ENCODE measurements around the gene CAVIN2.

- TF ChIP-seq, protein P1, sequence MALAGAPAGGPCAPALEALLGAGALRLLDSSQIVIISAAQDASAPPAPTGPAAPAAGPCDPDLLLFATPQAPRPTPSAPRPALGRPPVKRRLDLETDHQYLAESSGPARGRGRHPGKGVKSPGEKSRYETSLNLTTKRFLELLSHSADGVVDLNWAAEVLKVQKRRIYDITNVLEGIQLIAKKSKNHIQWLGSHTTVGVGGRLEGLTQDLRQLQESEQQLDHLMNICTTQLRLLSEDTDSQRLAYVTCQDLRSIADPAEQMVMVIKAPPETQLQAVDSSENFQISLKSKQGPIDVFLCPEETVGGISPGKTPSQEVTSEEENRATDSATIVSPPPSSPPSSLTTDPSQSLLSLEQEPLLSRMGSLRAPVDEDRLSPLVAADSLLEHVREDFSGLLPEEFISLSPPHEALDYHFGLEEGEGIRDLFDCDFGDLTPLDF (CRISPR knock-in tag; IDR thresholded peaks at IDR 0.05): no peak
- no peak for TF ChIP-seq HMGXB4 (CRISPR knock-in tag; IDR thresholded peaks at IDR 0.05)
- no peak for TF ChIP-seq ATF6 (CRISPR knock-in tag; IDR thresholded peaks at IDR 0.05)
- TF ChIP-seq, protein P2, sequence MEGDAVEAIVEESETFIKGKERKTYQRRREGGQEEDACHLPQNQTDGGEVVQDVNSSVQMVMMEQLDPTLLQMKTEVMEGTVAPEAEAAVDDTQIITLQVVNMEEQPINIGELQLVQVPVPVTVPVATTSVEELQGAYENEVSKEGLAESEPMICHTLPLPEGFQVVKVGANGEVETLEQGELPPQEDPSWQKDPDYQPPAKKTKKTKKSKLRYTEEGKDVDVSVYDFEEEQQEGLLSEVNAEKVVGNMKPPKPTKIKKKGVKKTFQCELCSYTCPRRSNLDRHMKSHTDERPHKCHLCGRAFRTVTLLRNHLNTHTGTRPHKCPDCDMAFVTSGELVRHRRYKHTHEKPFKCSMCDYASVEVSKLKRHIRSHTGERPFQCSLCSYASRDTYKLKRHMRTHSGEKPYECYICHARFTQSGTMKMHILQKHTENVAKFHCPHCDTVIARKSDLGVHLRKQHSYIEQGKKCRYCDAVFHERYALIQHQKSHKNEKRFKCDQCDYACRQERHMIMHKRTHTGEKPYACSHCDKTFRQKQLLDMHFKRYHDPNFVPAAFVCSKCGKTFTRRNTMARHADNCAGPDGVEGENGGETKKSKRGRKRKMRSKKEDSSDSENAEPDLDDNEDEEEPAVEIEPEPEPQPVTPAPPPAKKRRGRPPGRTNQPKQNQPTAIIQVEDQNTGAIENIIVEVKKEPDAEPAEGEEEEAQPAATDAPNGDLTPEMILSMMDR (IDR thresholded peaks at IDR 0.05): no peak
- TF ChIP-seq E2F5 (CRISPR knock-in tag; IDR thresholded peaks at IDR 0.05): no peak
- no peak for TF ChIP-seq TP53 (CRISPR knock-in tag; IDR thresholded peaks at IDR 0.05)
- TF ChIP-seq MAX (CRISPR knock-in tag; IDR thresholded peaks at IDR 0.05): no peak
- no peak for TF ChIP-seq CBFB (CRISPR knock-in tag; IDR thresholded peaks at IDR 0.05; ENCODE audit: low read depth)
- no peak for TF ChIP-seq GABPB1 (CRISPR knock-in tag; IDR thresholded peaks at IDR 0.05)
- TF ChIP-seq TCF7 (CRISPR knock-in tag; IDR thresholded peaks at IDR 0.05; ENCODE audit: low read depth): no peak
Observed at GRCh38 chr2:191892391-191892790, 45.5 kb upstream of the CAVIN2 start.
